Lower leg skin (tissue), 3 donors: ENCODE data around the gene ZC3H12C.

Experiments
- CTCF ChIP-seq, 3 donors: fragments of 450-650 bp; IDR thresholded peaks; one replicate each; pipeline ENCODE4 v1.5.1; 2016; ENCODE audit warnings: antibody characterized with exemption in 3 of 3, mild to moderate bottlenecking in 3 of 3, moderate library complexity in 2 of 3
- POLR2A ChIP-seq, 2 donors: fragments of 450-650 bp; IDR thresholded peaks; one replicate each; pipeline ENCODE4 v1.6.1; 2016 to 2017; ENCODE audit warnings: antibody characterized with exemption in 2 of 2, mild to moderate bottlenecking in 1 of 2, moderate library complexity in 1 of 2

GRCh38 chr11:110086892-110087309, 6.3 kb upstream of the ZC3H12C start:
- TF ChIP-seq CTCF (IDR thresholded peaks at IDR 0.05) (no peak), POLR2A (IDR thresholded peaks at IDR 0.05) (no peak)
